DMS 273 (cell line): Measurements from ENCODE around the gene KCNQ5.

ENCODE experiments used
- DNase-seq: peaks from one replicate; lab custom pipeline; 2025; ENCODE audit not compliant: unreplicated experiment; lab: John Stamatoyannopoulos, UW

The KCNQ5 gene

GRCh38 chr6:72832271-72832670 lies 210.4 kb downstream of the KCNQ5 start:
- DNase-seq, result no peak

GRCh38 chr6:72835749-72836148 lies 213.9 kb downstream of the KCNQ5 start:
- DNase-seq, result no peak

- no peak for DNase-seq
These were observed 215.1 kb downstream of the KCNQ5 start for GRCh38 chr6:72836971-72837370.

- no peak for DNase-seq
These were observed 219.3 kb downstream of the KCNQ5 start for GRCh38 chr6:72841195-72841594.

- no peak for DNase-seq
These were observed 220.3 kb downstream of the KCNQ5 start for GRCh38 chr6:72842140-72842539.

- DNase-seq, result no peak
These were observed 222.8 kb downstream of the KCNQ5 start for GRCh38 chr6:72844614-72845013.

GRCh38 chr6:72849346-72849745 lies 227.5 kb downstream of the KCNQ5 start:
- DNase-seq, result no peak

- no peak for DNase-seq
These were observed 228.2 kb downstream of the KCNQ5 start for GRCh38 chr6:72850040-72850439.

- DNase-seq, result no peak
These were observed 228.6 kb downstream of the KCNQ5 start for GRCh38 chr6:72850469-72850868.

- no peak for DNase-seq
These were observed 233.6 kb downstream of the KCNQ5 start for GRCh38 chr6:72855471-72855870.

GRCh38 chr6:72856801-72857200 lies 234.9 kb downstream of the KCNQ5 start:
- no peak for DNase-seq

GRCh38 chr6:72857791-72858585 lies 236.1 kb downstream of the KCNQ5 start:
- no peak for DNase-seq

GRCh38 chr6:72861059-72861458 lies 239.2 kb downstream of the KCNQ5 start:
- no peak for DNase-seq

- no peak for DNase-seq
These were observed 240.1 kb downstream of the KCNQ5 start for GRCh38 chr6:72861935-72862432.

GRCh38 chr6:72863131-72863530 lies 241.3 kb downstream of the KCNQ5 start:
- DNase-seq, result no peak

- DNase-seq, result no peak
These were observed 242.4 kb downstream of the KCNQ5 start for GRCh38 chr6:72864236-72864635.

GRCh38 chr6:72864799-72865198 lies 242.9 kb downstream of the KCNQ5 start:
- no peak for DNase-seq

GRCh38 chr6:72865467-72865866 lies 243.6 kb downstream of the KCNQ5 start:
- DNase-seq, result no peak

GRCh38 chr6:72869621-72870020 lies 247.8 kb downstream of the KCNQ5 start:
- DNase-seq, result no peak

- DNase-seq, result no peak
These were observed 251.6 kb downstream of the KCNQ5 start for GRCh38 chr6:72873433-72873832.

GRCh38 chr6:72876256-72876655 lies 254.4 kb downstream of the KCNQ5 start:
- DNase-seq, result no peak

- DNase-seq, result no peak
These were observed 264.3 kb downstream of the KCNQ5 start for GRCh38 chr6:72886170-72886569.

GRCh38 chr6:72890233-72890632 lies 268.4 kb downstream of the KCNQ5 start:
- DNase-seq, result no peak
